ENCODE measurements around the gene HDAC4.
"Not testable (repeated sequence)": the region's sequence is repeated elsewhere in the genome, so short reads cannot be mapped to it uniquely, and the experiment has no call there.

HDAC4 gene

GRCh38 chr2:239069362-239070333, 331.2 kb downstream of the HDAC4 start:
- not testable (repeated sequence) for H3K4me3 ChIP-seq (ENCODE audit: low read depth in 1 of 5, low read length in 5 of 5); H3K27ac ChIP-seq (ENCODE audit: low read depth, low read length); H3K9ac ChIP-seq (ENCODE audit: low read length in 5 of 5); H3K4me1 ChIP-seq (ENCODE audit: control insufficient read depth in 5 of 5, insufficient read depth in 5 of 5, low read length in 5 of 5); H3K27me3 ChIP-seq (ENCODE audit: control insufficient read depth in 5 of 5, insufficient read depth in 4 of 5, low read length in 5 of 5); H3K9me3 ChIP-seq (ENCODE audit: control insufficient read depth in 5 of 5, low read length in 5 of 5)
- peaks cover 3 to 74% (median 62%) of the 10 kb centered on the region in 5 donors for H3K36me3 ChIP-seq (ENCODE audit: control insufficient read depth in 5 of 5, insufficient read depth in 5 of 5, low read length in 5 of 5)

- no peak overlapping the region for H3K27ac ChIP-seq (ENCODE audit: low read depth, low read length)
- peaks cover 3 to 75% (median 63%) of the 10 kb centered on the region in 5 donors for H3K36me3 ChIP-seq (ENCODE audit: control insufficient read depth in 5 of 5, insufficient read depth in 5 of 5, low read length in 5 of 5)
- no peak overlapping the region for H3K4me3 ChIP-seq (ENCODE audit: low read depth in 1 of 5, low read length in 5 of 5)
- H3K4me1 ChIP-seq (ENCODE audit: control insufficient read depth in 5 of 5, insufficient read depth in 5 of 5, low read length in 5 of 5), result peaks cover 0 to 2% (median 0%) of the 10 kb centered on the region in 5 donors
- no peak overlapping the region for H3K9ac ChIP-seq (ENCODE audit: low read length in 5 of 5)
- no peaks in the 10 kb centered on the region for H3K27me3 ChIP-seq (ENCODE audit: control insufficient read depth in 5 of 5, insufficient read depth in 4 of 5, low read length in 5 of 5)
- H3K9me3 ChIP-seq (ENCODE audit: control insufficient read depth in 5 of 5, low read length in 5 of 5), result no peaks in the 10 kb centered on the region
Observed at GRCh38 chr2:239068411-239068810, 332.4 kb downstream of the HDAC4 start.

GRCh38 chr2:239067196-239067865, 333.5 kb downstream of the HDAC4 start:
- no peaks in the 10 kb centered on the region for H3K27me3 ChIP-seq (ENCODE audit: control insufficient read depth in 5 of 5, insufficient read depth in 4 of 5, low read length in 5 of 5)
- peaks cover 0 to 2% (median 0%) of the 10 kb centered on the region in 5 donors for H3K4me1 ChIP-seq (ENCODE audit: control insufficient read depth in 5 of 5, insufficient read depth in 5 of 5, low read length in 5 of 5)
- H3K27ac ChIP-seq (ENCODE audit: low read depth, low read length), result no peak overlapping the region
- H3K4me3 ChIP-seq (ENCODE audit: low read depth in 1 of 5, low read length in 5 of 5), result no peak overlapping the region
- no peaks in the 10 kb centered on the region for H3K9me3 ChIP-seq (ENCODE audit: control insufficient read depth in 5 of 5, low read length in 5 of 5)
- H3K36me3 ChIP-seq (ENCODE audit: control insufficient read depth in 5 of 5, insufficient read depth in 5 of 5, low read length in 5 of 5), result peaks cover 3 to 69% (median 60%) of the 10 kb centered on the region in 5 donors
- H3K9ac ChIP-seq (ENCODE audit: low read length in 5 of 5), result no peak overlapping the region

GRCh38 chr2:239066597-239066996, 334.2 kb downstream of the HDAC4 start:
- no peaks in the 10 kb centered on the region for H3K27me3 ChIP-seq (ENCODE audit: control insufficient read depth in 5 of 5, insufficient read depth in 4 of 5, low read length in 5 of 5)
- no peaks in the 10 kb centered on the region for H3K9me3 ChIP-seq (ENCODE audit: control insufficient read depth in 5 of 5, low read length in 5 of 5)
- H3K4me1 ChIP-seq (ENCODE audit: control insufficient read depth in 5 of 5, insufficient read depth in 5 of 5, low read length in 5 of 5), result peaks cover 0 to 2% (median 0%) of the 10 kb centered on the region in 5 donors
- peaks cover 0 to 66% (median 58%) of the 10 kb centered on the region in 5 donors for H3K36me3 ChIP-seq (ENCODE audit: control insufficient read depth in 5 of 5, insufficient read depth in 5 of 5, low read length in 5 of 5)
- no peak overlapping the region for H3K27ac ChIP-seq (ENCODE audit: low read depth, low read length)
- no peak overlapping the region for H3K9ac ChIP-seq (ENCODE audit: low read length in 5 of 5)
- H3K4me3 ChIP-seq (ENCODE audit: low read depth in 1 of 5, low read length in 5 of 5), result no peak overlapping the region

- peaks cover 0 to 69% (median 61%) of the 10 kb centered on the region in 5 donors for H3K36me3 ChIP-seq (ENCODE audit: control insufficient read depth in 5 of 5, insufficient read depth in 5 of 5, low read length in 5 of 5)
- no peak overlapping the region for H3K4me3 ChIP-seq (ENCODE audit: low read depth in 1 of 5, low read length in 5 of 5)
- H3K9ac ChIP-seq (ENCODE audit: low read length in 5 of 5), result no peak overlapping the region
- no peaks in the 10 kb centered on the region for H3K27me3 ChIP-seq (ENCODE audit: control insufficient read depth in 5 of 5, insufficient read depth in 4 of 5, low read length in 5 of 5)
- peaks cover 0 to 2% (median 0%) of the 10 kb centered on the region in 5 donors for H3K4me1 ChIP-seq (ENCODE audit: control insufficient read depth in 5 of 5, insufficient read depth in 5 of 5, low read length in 5 of 5)
- H3K9me3 ChIP-seq (ENCODE audit: control insufficient read depth in 5 of 5, low read length in 5 of 5), result no peaks in the 10 kb centered on the region
- H3K27ac ChIP-seq (ENCODE audit: low read depth, low read length), result no peak overlapping the region
Observed at GRCh38 chr2:239065962-239066361, 334.9 kb downstream of the HDAC4 start.

GRCh38 chr2:239065537-239065936, 335.3 kb downstream of the HDAC4 start:
- Histone ChIP-seq H3K4me3 (ENCODE audit: low read depth in 1 of 5, low read length in 5 of 5) (no peak overlapping the region), H3K9ac (ENCODE audit: low read length in 5 of 5) (no peak overlapping the region), H3K4me1 (ENCODE audit: control insufficient read depth in 5 of 5, insufficient read depth in 5 of 5, low read length in 5 of 5) (peaks cover 0 to 2% (median 0%) of the 10 kb centered on the region in 5 donors), H3K27me3 (ENCODE audit: control insufficient read depth in 5 of 5, insufficient read depth in 4 of 5, low read length in 5 of 5) (no peaks in the 10 kb centered on the region), H3K27ac (ENCODE audit: low read depth, low read length) (no peak overlapping the region), H3K9me3 (ENCODE audit: control insufficient read depth in 5 of 5, low read length in 5 of 5) (no peaks in the 10 kb centered on the region), H3K36me3 (ENCODE audit: control insufficient read depth in 5 of 5, insufficient read depth in 5 of 5, low read length in 5 of 5) (peaks cover 0 to 73% (median 63%) of the 10 kb centered on the region in 5 donors)

- Histone ChIP-seq H3K4me3 (ENCODE audit: low read depth in 1 of 5, low read length in 5 of 5) (no peak overlapping the region), H3K9me3 (ENCODE audit: control insufficient read depth in 5 of 5, low read length in 5 of 5) (no peaks in the 10 kb centered on the region), H3K27ac (ENCODE audit: low read depth, low read length) (no peak overlapping the region), H3K36me3 (ENCODE audit: control insufficient read depth in 5 of 5, insufficient read depth in 5 of 5, low read length in 5 of 5) (peaks cover 0 to 79% (median 69%) of the 10 kb centered on the region in 5 donors), H3K4me1 (ENCODE audit: control insufficient read depth in 5 of 5, insufficient read depth in 5 of 5, low read length in 5 of 5) (peaks cover 0 to 2% (median 0%) of the 10 kb centered on the region in 5 donors), H3K9ac (ENCODE audit: low read length in 5 of 5) (no peak overlapping the region), H3K27me3 (ENCODE audit: control insufficient read depth in 5 of 5, insufficient read depth in 4 of 5, low read length in 5 of 5) (no peaks in the 10 kb centered on the region)
Observed at GRCh38 chr2:239064891-239065290, 335.9 kb downstream of the HDAC4 start.

- Histone ChIP-seq H3K27me3 (ENCODE audit: control insufficient read depth in 5 of 5, insufficient read depth in 4 of 5, low read length in 5 of 5) (no peaks in the 10 kb centered on the region), H3K27ac (ENCODE audit: low read depth, low read length) (no peak overlapping the region), H3K9me3 (ENCODE audit: control insufficient read depth in 5 of 5, low read length in 5 of 5) (no peaks in the 10 kb centered on the region), H3K36me3 (ENCODE audit: control insufficient read depth in 5 of 5, insufficient read depth in 5 of 5, low read length in 5 of 5) (peaks cover 0 to 79% (median 70%) of the 10 kb centered on the region in 5 donors), H3K4me1 (ENCODE audit: control insufficient read depth in 5 of 5, insufficient read depth in 5 of 5, low read length in 5 of 5) (peaks cover 0 to 2% (median 0%) of the 10 kb centered on the region in 5 donors), H3K4me3 (ENCODE audit: low read depth in 1 of 5, low read length in 5 of 5) (no peak overlapping the region), H3K9ac (ENCODE audit: low read length in 5 of 5) (no peak overlapping the region)
Observed at GRCh38 chr2:239064253-239064652, 336.6 kb downstream of the HDAC4 start.

- H3K27ac ChIP-seq (ENCODE audit: low read depth, low read length), result no peak overlapping the region
- H3K4me3 ChIP-seq (ENCODE audit: low read depth in 1 of 5, low read length in 5 of 5), result no peak overlapping the region
- peaks cover 0 to 82% (median 62%) of the 10 kb centered on the region in 5 donors for H3K36me3 ChIP-seq (ENCODE audit: control insufficient read depth in 5 of 5, insufficient read depth in 5 of 5, low read length in 5 of 5)
Observed at GRCh38 chr2:239062743-239063142, 338.1 kb downstream of the HDAC4 start.

More at GRCh38 chr2:239062743-239063142, 338.1 kb downstream of the HDAC4 start:
- Histone ChIP-seq H3K9ac (ENCODE audit: low read length in 5 of 5) (no peak overlapping the region), H3K4me1 (ENCODE audit: control insufficient read depth in 5 of 5, insufficient read depth in 5 of 5, low read length in 5 of 5) (peaks cover 0 to 2% (median 0%) of the 10 kb centered on the region in 5 donors), H3K27me3 (ENCODE audit: control insufficient read depth in 5 of 5, insufficient read depth in 4 of 5, low read length in 5 of 5) (no peaks in the 10 kb centered on the region), H3K9me3 (ENCODE audit: control insufficient read depth in 5 of 5, low read length in 5 of 5) (peaks cover 0 to 4% (median 1%) of the 10 kb centered on the region in 5 donors)
